OCI-LY7 (cell line): ENCODE data around the gene TCF12. TPM values are rescaled to one million over a fixed set of nuclear protein-coding genes. Genes with fewer than 3 reads are reported as not detected.

Experiments used
- BruUV-seq: library from RNA; stranded (reverse); fragments of 400-500 nt; replicated peaks from 2 replicates; lab custom pipeline; 2021; lab: Mats Ljungman, UMichigan
- CTCF ChIA-PET: fragments of 300-600 bp; sonication (Branson Sonifier 250); formaldehyde crosslinking; loops from one replicate; lab custom pipeline; 2022; ENCODE audit warnings: antibody characterized with exemption; ENCODE audit not compliant: unreplicated experiment; lab: Charles Lee
- POLR2A ChIA-PET: fragments of 300-600 bp; sonication (Branson Sonifier 250); formaldehyde crosslinking; loops from one replicate; lab custom pipeline; 2022; ENCODE audit warnings: antibody characterized with exemption; lab: Charles Lee
- DNase-seq: peaks from one replicate; pipeline ENCODE4 v3.0.0-alpha.2; 2015; ENCODE audit warnings: low spot score
- H2AFZ ChIP-seq: fragments of 200-600 bp; sonication (generic), shearing (Covaris generic); 2 replicates; pipeline ENCODE4 v1.6.1; 2014; ENCODE audit warnings: mild to moderate bottlenecking, antibody characterized with exemption, low read length, moderate library complexity
- H3K27ac ChIP-seq: fragments of 200-600 bp; sonication (generic); 2 replicates; pipeline ENCODE4 v1.5.1; 2014; ENCODE audit warnings: mixed run types, low read depth, mild to moderate bottlenecking, moderate library complexity, low read length, inconsistent platforms; ENCODE audit not compliant: poor library complexity, severe bottlenecking
- H3K36me3 ChIP-seq: fragments of 200-600 bp; sonication (generic); 2 replicates; pipeline ENCODE4 v1.6.1; 2014; ENCODE audit warnings: mild to moderate bottlenecking, antibody characterized with exemption, low read length, moderate library complexity, mixed read lengths; ENCODE audit not compliant: insufficient read depth
- H3K4me1 ChIP-seq: fragments of 200-600 bp; sonication (generic); 2 replicates; pipeline ENCODE4 v1.5.1; 2014; ENCODE audit warnings: mild to moderate bottlenecking, low read length; ENCODE audit not compliant: insufficient read depth, poor library complexity, severe bottlenecking
- H3K4me2 ChIP-seq: fragments of 200-600 bp; sonication (generic); 2 replicates; pipeline ENCODE4 v1.6.1; 2014; ENCODE audit warnings: mild to moderate bottlenecking, low read length
- H3K4me3 ChIP-seq: fragments of 200-600 bp; sonication (generic); 2 replicates; pipeline ENCODE4 v1.5.1; 2014; ENCODE audit warnings: mild to moderate bottlenecking, low read depth, low read length; ENCODE audit not compliant: poor library complexity, severe bottlenecking
- H3K79me2 ChIP-seq: fragments of 200-600 bp; sonication (generic); 2 replicates; pipeline ENCODE4 v1.6.1; 2016; ENCODE audit warnings: low read depth, mild to moderate bottlenecking, low read length, moderate library complexity, mixed read lengths; ENCODE audit not compliant: insufficient read depth
- H3K9me2 ChIP-seq: fragments of 200-600 bp; sonication (generic); 2 replicates; pipeline ENCODE4 v1.6.1; 2016; ENCODE audit warnings: mild to moderate bottlenecking, low read length, mixed read lengths; ENCODE audit not compliant: insufficient read depth
- H3K9me3 ChIP-seq: fragments of 200-600 bp; sonication (generic); 2 replicates; pipeline ENCODE4 v1.6.1; 2014; ENCODE audit warnings: mild to moderate bottlenecking, mixed run types, low read length, mixed read lengths
- H4K20me1 ChIP-seq: fragments of 200-600 bp; sonication (generic); 2 replicates; pipeline ENCODE4 v1.6.1; 2014; ENCODE audit warnings: mild to moderate bottlenecking, antibody characterized with exemption, low read length, moderate library complexity, mixed read lengths; ENCODE audit not compliant: insufficient read depth
- EZH2phosphoT487 ChIP-seq: fragments of 200-600 bp; sonication (generic); IDR thresholded peaks from 2 replicates; pipeline ENCODE4 v1.6.1; 2018; ENCODE audit warnings: low read depth, borderline replicate concordance, mild to moderate bottlenecking, mixed run types, antibody characterized with exemption, low read length, moderate library complexity, mixed read lengths
- intact Hi-C: fragments of 100-400 bp; cut with micrococcal nuclease; formaldehyde crosslinking; loops from one replicate; pipeline ENCODE4 v1.10.0; 2022; ENCODE audit not compliant: unreplicated experiment
- total RNA-seq, 2 experiments: library from RNA; depleted of rRNA in 1 of 2; stranded (reverse); fragments of >200 nt in 1 of 2; shearing (Covaris generic) in 1 of 2; gene quantifications; 2 replicates each; pipeline ENCODE4 v1.2.3, GENCODE V29; 2014 to 2022
- TF ChIP-seq, protein P1 (sequence below): fragments of 200-600 bp; sonication (generic); conservative IDR thresholded peaks from 2 replicates; pipeline ENCODE4 v1.5.1; 2014; ENCODE audit warnings: mild to moderate bottlenecking, antibody characterized with exemption, low read length, moderate library complexity, mixed read lengths

TCF12 gene
- total RNA-seq, 2 experiments from 2014 or later: 51.6 to 139 TPM

DNA sequence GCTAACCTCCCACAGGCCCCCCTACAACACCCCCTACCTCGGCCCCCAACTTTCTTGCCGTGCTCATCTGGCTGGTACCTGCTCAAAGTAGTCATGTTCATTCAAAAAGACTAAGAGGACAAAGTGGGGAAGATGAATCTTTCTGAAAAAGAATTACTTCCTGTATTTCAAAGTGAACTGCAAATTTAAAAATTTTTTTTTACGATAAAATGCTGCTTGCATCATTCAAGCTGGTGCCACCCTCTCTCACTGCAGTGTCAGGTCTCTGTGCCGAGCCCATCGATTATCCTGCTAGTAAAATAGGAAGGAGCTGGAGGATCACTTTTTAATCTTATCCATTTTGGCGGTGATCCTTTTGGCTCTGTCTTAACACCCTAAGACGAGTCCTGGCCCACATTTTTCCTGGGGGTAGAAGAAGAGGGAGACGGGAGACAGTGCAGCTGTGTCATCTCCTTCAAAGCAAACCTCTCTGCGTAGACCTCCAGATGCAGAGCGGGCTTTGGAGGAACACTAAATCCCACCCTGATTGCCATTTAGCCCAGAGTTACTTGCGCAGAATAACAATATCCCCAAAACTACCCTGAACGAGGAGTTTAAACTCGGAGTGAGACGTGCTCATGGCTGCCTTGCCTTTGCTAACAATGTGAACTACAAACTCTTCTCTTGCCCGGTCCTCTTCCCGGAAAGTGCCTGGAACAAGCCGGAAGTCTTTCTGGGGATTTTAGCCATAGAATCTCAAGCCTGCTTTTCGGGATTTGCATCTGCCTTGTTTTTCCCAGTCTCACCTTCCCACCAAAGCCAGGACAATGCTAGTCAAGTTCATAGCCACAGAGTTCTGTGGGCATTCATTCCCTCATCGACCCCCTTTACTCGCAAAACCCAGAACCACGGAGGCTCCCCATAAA is 391.7 kb downstream of the TCF12 start:
- no peak overlapping the region for H3K4me3 ChIP-seq
- BruUV-seq: no TSS peak
- no peaks in the 10 kb centered on the region for H3K36me3 ChIP-seq
- no peaks in the 10 kb centered on the region for H3K79me2 ChIP-seq
- ChIA-PET CTCF (no interaction called here), POLR2A (interaction anchor here (1.2 kb wide), 1 partner anchor 77 kb away, joined by 3 read pairs; no protein-coding TSS in a partner anchor)
- no peak for DNase-seq
- TF ChIP-seq, protein P1, sequence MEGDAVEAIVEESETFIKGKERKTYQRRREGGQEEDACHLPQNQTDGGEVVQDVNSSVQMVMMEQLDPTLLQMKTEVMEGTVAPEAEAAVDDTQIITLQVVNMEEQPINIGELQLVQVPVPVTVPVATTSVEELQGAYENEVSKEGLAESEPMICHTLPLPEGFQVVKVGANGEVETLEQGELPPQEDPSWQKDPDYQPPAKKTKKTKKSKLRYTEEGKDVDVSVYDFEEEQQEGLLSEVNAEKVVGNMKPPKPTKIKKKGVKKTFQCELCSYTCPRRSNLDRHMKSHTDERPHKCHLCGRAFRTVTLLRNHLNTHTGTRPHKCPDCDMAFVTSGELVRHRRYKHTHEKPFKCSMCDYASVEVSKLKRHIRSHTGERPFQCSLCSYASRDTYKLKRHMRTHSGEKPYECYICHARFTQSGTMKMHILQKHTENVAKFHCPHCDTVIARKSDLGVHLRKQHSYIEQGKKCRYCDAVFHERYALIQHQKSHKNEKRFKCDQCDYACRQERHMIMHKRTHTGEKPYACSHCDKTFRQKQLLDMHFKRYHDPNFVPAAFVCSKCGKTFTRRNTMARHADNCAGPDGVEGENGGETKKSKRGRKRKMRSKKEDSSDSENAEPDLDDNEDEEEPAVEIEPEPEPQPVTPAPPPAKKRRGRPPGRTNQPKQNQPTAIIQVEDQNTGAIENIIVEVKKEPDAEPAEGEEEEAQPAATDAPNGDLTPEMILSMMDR: no peak
- no peak for TF ChIP-seq EZH2phosphoT487
- H3K9me3 ChIP-seq: no peaks in the 10 kb centered on the region
- H4K20me1 ChIP-seq: no peaks in the 10 kb centered on the region
- intact Hi-C loops: loop anchor here (5.0 kb wide), 1 partner anchor 98 kb away; no protein-coding TSS in a partner anchor
- H3K27ac ChIP-seq: no peak overlapping the region
- no peak overlapping the region for H2AFZ ChIP-seq
- peaks cover 9% of the 10 kb centered on the region for H3K4me1 ChIP-seq
- no peak overlapping the region for H3K4me2 ChIP-seq
- no peaks in the 10 kb centered on the region for H3K9me2 ChIP-seq

DNA sequence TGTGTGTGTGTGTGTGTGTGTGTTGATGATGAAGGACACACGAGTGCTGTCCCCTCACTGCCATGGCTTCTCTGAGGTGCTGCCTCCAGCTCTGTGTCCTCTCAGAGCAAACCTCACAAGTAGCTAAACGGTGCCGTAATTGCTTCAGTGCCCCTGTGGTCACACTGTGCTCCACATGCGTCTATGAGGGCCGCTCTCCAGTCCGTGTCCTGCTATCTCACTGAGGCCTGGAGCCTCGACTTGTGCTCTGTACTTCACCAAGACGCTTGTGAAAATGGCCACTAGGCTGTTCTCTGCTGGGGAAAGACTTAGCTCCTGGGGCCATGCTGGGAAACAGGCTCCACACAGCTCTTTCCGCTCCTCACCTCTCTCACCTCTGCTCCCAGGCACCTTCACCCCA is 392.4 kb downstream of the TCF12 start:
- no peak for DNase-seq
- intact Hi-C loops: no loop called here
- Histone ChIP-seq H3K4me3 (no peak overlapping the region), H3K4me1 (peaks cover 9% of the 10 kb centered on the region), H4K20me1 (no peaks in the 10 kb centered on the region), H3K9me2 (no peaks in the 10 kb centered on the region), H3K9me3 (no peaks in the 10 kb centered on the region), H3K79me2 (no peaks in the 10 kb centered on the region), H2AFZ (no peak overlapping the region), H3K27ac (no peak overlapping the region), H3K4me2 (no peak overlapping the region), H3K36me3 (no peaks in the 10 kb centered on the region)
- ChIA-PET CTCF (no interaction called here), POLR2A (no interaction called here)
- no TSS peak for BruUV-seq
- TF ChIP-seq EZH2phosphoT487: no peak
- TF ChIP-seq, protein P1: no peak

DNA sequence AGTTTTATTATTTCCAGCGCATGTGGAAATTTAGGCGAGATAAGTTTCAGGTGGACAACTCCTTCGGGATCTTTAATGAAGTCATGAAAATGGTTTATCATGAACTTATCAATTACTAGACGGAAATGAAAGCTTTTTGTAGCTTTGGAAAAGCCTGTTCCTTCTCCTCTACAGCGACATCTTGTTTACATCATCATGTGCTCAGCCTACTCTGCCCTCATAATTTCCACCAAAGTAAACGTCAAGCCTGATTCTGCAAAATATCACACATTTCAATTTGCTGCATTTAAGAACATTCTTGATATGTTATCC is 393.5 kb downstream of the TCF12 start:
- Histone ChIP-seq H4K20me1 (no peaks in the 10 kb centered on the region), H3K36me3 (no peaks in the 10 kb centered on the region), H3K79me2 (no peaks in the 10 kb centered on the region), H3K27ac (no peak overlapping the region), H3K9me3 (no peaks in the 10 kb centered on the region), H3K4me3 (no peak overlapping the region), H3K4me1 (peaks cover 1% of the 10 kb centered on the region), H3K9me2 (no peaks in the 10 kb centered on the region), H2AFZ (no peak overlapping the region), H3K4me2 (no peak overlapping the region)
- intact Hi-C loops: no loop called here
- TF ChIP-seq, protein P1: no peak
- no peak for TF ChIP-seq EZH2phosphoT487
- BruUV-seq: no TSS peak
- no peak for DNase-seq
- POLR2A ChIA-PET: interaction anchor here (0.5 kb wide), 1 partner anchor 484 kb away, joined by 3 read pairs; no protein-coding TSS in a partner anchor
- CTCF ChIA-PET: no interaction called here
